ENCODE data around the gene TRAF3. TPM values are rescaled to one million over a fixed set of nuclear protein-coding genes. Genes with fewer than 3 reads are reported as not detected.
"Not testable (repeated sequence)": the region's sequence is repeated elsewhere in the genome, so short reads cannot be mapped to it uniquely, and the experiment has no call there.

The TRAF3 gene
- polyA plus RNA-seq, 1 donor from 2014 or later = 35.3 TPM

DNA sequence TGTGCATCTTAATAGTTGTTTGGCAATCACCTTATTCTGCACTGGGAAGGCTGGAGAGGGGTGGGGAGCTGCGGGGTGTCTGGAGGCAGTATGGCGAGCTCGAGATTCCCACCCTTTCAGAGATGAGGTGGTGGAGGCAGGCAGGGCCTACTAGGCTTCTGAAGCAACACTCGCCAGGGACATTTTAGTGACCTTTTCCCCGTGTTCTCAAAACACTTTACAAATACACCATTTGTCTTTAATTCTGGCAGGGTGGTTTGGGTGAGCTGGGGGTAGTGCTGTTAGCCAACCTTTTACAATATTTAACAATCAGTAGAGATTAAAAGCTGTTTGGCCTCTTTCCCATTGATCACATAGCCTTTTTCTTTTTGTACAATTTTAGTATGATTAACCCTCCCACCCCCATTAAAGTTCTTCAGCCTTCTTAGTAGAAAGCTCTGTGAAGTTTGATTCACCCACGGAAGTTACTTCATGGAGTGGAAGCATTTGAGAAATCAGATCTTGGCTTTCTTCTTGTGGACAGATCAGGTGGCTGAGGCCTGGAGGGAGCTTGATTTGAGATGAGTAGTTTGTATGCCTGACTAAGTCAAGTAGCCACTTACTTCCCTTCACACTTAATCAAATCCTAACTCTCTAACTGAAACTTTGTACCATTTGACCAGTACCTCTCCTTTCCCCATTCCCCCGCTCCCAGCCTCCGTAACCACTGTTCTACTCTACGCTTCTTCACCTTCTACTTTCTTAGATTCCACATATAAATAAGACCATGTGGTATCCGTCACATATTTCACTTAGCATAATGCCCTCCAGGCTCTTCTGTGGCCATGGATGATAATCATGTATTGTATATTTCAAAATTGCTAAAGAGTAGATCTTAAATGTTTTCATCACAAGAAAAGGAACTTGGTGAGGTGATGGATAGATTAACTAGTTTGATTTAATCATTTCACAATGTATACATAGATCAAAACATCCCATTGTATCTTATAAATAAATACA is 41.0 kb downstream of the TRAF3 start:
- Mint-ChIP-seq H3K27ac (peak overlapping the region; percentile 31 to 48 (median 44)), H3K36me3 (peaks cover 9% of the 10 kb centered on the region)

DNA sequence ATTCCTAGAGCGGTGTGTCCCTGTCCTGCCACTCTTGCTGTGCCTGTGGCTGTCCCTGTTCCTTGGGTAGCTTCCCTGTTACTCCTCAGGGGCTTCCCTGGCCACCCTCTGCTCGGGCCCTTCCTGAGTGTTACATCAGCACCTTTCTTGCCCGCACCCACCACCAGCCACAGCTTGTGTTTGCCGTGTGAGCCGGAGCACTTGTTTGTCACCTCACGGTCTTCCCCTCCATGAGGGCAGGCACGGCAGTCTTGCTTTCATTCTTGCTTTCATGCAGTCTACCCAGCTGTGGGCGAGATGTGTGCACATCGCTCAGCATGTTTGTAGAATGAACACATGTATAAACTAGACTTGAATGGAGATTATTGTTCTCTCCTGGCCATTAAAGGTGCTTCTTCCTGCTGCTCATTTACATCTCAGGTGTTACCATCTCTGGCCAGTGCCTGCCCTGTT is 42.0 kb downstream of the TRAF3 start:
- Mint-ChIP-seq H3K4me1 (peaks cover 57 to 71% (median 71%) of the 10 kb centered on the region in 3 donors), H3K4me3 (peak overlapping the region; percentile 73 to 95 (median 82)), H3K27ac (peak overlapping the region; percentile 90 to 96 (median 91)), H3K27me3 (no peaks in the 10 kb centered on the region), H3K9me3 (no peaks in the 10 kb centered on the region), H3K36me3 (peaks cover 9% of the 10 kb centered on the region)

More for the DNA sequence above, 41.0 kb downstream of the TRAF3 start:
- Mint-ChIP-seq H3K4me1 (peaks cover 56 to 71% (median 70%) of the 10 kb centered on the region in 3 donors), H3K4me3 (peak overlapping the region in 3 of 4 donors; percentile 0 to 48 (median 17)), H3K27me3 (no peaks in the 10 kb centered on the region), H3K9me3 (no peaks in the 10 kb centered on the region)

DNA sequence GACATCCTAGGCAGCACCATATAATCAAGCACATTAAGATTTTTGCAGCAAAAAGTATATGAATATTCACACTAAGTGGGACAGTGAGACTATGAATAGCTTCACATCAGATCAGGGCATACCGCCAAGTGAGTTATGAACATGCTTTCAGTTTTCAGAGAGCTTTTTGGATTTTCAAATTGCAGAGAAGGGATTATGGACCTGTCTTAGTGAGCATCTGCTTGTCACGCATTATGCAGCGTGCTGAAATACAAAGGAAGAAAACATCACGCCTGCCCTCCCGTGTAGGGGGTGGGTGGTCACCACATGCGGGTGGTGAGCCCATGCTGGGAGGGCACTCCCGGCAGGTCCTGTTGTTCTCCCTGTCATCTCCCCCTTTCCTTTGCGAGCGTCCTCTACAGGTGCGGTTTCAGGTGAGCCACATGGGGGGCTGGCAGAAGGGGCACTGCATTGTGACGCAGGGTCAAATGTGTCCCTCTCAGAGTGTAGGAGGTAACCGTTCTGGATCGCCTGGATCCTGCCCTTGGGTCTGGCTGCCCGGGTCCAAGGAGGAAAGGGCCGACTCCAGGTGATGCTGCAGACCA is 42.6 kb downstream of the TRAF3 start:
- no peaks in the 10 kb centered on the region for H3K27me3 Mint-ChIP-seq

GRCh38 chr14:102821252-102821651 is 44.0 kb downstream of the TRAF3 start:
- Mint-ChIP-seq H3K27ac (peak overlapping the region in 2 of 3 donors; percentile 60 to 71), H3K27me3 (no peaks in the 10 kb centered on the region), H3K4me3 (peak overlapping the region in 3 of 4 donors; percentile 55 to 85 (median 61)), H3K4me1 (peaks cover 76 to 79% (median 77%) of the 10 kb centered on the region in 3 donors), H3K9me3 (no peaks in the 10 kb centered on the region), H3K36me3 (peaks cover 6% of the 10 kb centered on the region)

More for the DNA sequence above, 42.6 kb downstream of the TRAF3 start:
- Mint-ChIP-seq H3K4me3 (peak overlapping the region; percentile 73 to 95 (median 82)), H3K36me3 (peaks cover 8% of the 10 kb centered on the region), H3K4me1 (peaks cover 63 to 75% (median 74%) of the 10 kb centered on the region in 3 donors), H3K9me3 (no peaks in the 10 kb centered on the region), H3K27ac (peak overlapping the region; percentile 90 to 96 (median 91))

DNA sequence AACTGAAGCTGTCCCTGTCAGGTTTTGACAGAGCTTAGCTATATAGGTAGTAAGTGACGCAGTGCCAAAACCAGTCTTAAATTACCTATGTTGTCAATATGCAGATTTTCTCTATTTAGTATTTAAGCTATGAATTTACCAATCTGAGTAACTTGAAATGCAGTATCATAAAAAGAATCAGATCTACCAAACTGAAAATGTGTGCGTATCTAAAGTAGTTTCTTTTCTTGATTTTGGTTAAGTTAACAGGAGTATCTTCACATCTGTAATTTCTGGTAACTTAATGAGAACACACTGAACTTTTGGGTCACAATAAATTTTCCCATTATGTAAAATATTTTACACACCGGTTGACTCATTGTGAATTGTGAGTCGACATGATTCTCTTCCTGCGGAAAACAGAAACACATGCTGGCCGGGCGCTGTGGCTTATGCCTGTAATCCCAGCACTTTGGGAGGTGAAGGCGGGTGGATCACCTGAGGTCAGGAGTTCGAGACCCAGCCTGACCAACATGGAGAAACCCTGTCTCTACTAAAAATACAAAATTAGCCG is 45.1 kb downstream of the TRAF3 start:
- Mint-ChIP-seq H3K9me3 (no peaks in the 10 kb centered on the region), H3K36me3 (no peaks in the 10 kb centered on the region), H3K4me3 (peak overlapping the region in 2 of 4 donors; percentile 53 to 66), H3K27me3 (no peaks in the 10 kb centered on the region), H3K4me1 (peaks cover 71 to 75% (median 72%) of the 10 kb centered on the region in 3 donors), H3K27ac (peak overlapping the region in 2 of 3 donors; percentile 0 to 30)

GRCh38 chr14:102822887-102823286 is 45.6 kb downstream of the TRAF3 start:
- Mint-ChIP-seq H3K27ac (peak overlapping the region in 2 of 3 donors; percentile 0 to 30), H3K4me1 (peaks cover 69 to 75% (median 72%) of the 10 kb centered on the region in 3 donors)

DNA sequence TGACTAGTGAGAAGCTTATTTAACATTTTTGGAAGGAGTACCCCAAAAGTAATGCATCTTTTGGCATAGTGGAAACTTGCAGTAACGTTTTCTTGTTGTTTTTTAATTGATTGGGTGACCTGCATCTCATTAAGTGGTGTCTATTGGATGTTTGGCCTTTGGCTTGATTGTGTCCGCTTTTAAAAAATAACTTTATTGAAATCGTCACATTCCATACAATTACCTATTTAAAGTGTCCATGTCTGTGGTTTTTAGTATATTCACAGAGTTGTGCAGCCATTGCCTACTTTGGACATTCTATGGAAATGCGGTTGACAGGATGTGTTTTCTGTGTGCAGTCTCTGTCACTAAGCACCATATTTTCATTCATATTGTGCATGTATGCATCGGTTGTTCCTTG is 46.3 kb downstream of the TRAF3 start:
- Mint-ChIP-seq H3K27ac (peak overlapping the region in 1 of 3 donors; percentile 62), H3K36me3 (no peaks in the 10 kb centered on the region), H3K4me3 (no peak overlapping the region), H3K27me3 (no peaks in the 10 kb centered on the region), H3K9me3 (no peaks in the 10 kb centered on the region), H3K4me1 (peaks cover 67 to 75% (median 70%) of the 10 kb centered on the region in 3 donors)

More at GRCh38 chr14:102822887-102823286, 45.6 kb downstream of the TRAF3 start:
- H3K4me3 Mint-ChIP-seq = peak overlapping the region in 1 of 4 donors; percentile 66
- not testable (repeated sequence) for H3K9me3 Mint-ChIP-seq, H3K27me3 Mint-ChIP-seq, H3K36me3 Mint-ChIP-seq

DNA sequence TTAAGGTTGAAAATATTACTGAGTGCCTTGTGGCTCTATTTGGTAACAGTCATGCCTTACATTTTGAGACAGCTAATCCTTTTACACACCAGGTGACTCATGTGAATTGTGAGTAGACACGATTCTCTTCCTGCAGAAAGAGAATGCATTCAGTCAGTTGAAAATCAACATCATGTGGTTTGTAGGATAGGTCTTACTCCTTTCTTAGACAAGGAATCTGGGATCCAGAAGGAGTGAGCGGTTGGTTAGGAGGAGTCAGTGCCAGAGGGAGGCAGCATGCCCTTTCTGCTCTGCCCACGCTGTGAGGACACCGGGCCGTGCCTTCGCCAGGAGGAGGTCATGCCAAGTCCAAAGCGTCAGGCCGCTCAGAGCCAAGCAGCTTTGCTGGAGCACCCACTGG is 47.6 kb downstream of the TRAF3 start:
- H3K27me3 Mint-ChIP-seq = no peaks in the 10 kb centered on the region
- no peaks in the 10 kb centered on the region for H3K9me3 Mint-ChIP-seq
- H3K27ac Mint-ChIP-seq = peak overlapping the region in 1 of 3 donors; percentile 62
- H3K4me3 Mint-ChIP-seq = peak overlapping the region in 3 of 4 donors; percentile 9 to 38 (median 26)
- no peaks in the 10 kb centered on the region for H3K36me3 Mint-ChIP-seq
- H3K4me1 Mint-ChIP-seq = peaks cover 63 to 76% (median 70%) of the 10 kb centered on the region in 3 donors

DNA sequence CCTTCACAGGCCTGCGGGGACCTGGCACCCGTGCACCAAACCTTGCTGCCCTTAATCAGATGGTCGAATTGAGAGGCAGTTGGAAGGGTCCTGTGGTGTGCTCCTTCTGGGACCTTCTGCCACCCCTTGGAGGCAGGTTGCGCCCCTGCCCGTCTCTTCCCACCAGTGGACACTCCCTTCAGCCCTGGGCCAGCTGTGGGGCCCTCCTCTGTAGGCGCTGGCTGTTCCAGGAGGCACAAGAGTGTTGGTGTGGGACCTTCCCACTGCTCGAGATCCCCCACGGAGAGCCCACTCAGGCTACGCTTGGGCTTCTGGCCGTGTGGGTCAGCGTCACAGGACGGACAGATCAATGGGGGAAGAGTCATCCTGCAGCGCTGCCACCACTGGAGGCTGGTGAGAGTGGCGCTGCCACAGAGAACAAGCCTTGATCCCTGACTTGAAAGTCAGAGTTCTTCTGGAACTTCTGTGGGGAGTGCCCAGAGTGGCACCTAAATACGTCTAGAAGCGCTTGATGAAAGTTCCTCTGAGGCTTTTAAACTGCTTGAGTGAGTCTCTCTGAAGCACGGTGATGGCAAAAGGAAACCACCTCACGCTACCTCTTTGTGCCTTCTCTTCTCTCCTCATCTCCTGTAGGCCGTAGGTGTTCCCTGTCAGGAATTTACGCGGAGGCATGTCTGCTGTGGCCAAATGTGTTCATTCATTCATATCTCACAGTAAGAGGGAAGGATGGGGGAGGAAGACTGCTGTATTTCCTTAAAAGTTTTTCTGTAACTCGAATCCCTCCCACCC is 48.3 kb downstream of the TRAF3 start:
- Mint-ChIP-seq H3K27me3 (no peaks in the 10 kb centered on the region), H3K4me1 (peaks cover 64 to 75% (median 69%) of the 10 kb centered on the region in 3 donors), H3K9me3 (no peaks in the 10 kb centered on the region), H3K4me3 (peak overlapping the region in 3 of 4 donors; percentile 30 to 86 (median 66)), H3K36me3 (no peaks in the 10 kb centered on the region), H3K27ac (peak overlapping the region in 2 of 3 donors; percentile 37 to 81)

GRCh38 chr14:102826161-102826560 is 48.9 kb downstream of the TRAF3 start:
- Mint-ChIP-seq H3K4me1 (peaks cover 64 to 74% (median 64%) of the 10 kb centered on the region in 3 donors), H3K4me3 (peak overlapping the region in 2 of 4 donors; percentile 52 to 86), H3K9me3 (no peaks in the 10 kb centered on the region), H3K27ac (peak overlapping the region in 1 of 3 donors; percentile 37), H3K27me3 (no peaks in the 10 kb centered on the region), H3K36me3 (no peaks in the 10 kb centered on the region)

DNA sequence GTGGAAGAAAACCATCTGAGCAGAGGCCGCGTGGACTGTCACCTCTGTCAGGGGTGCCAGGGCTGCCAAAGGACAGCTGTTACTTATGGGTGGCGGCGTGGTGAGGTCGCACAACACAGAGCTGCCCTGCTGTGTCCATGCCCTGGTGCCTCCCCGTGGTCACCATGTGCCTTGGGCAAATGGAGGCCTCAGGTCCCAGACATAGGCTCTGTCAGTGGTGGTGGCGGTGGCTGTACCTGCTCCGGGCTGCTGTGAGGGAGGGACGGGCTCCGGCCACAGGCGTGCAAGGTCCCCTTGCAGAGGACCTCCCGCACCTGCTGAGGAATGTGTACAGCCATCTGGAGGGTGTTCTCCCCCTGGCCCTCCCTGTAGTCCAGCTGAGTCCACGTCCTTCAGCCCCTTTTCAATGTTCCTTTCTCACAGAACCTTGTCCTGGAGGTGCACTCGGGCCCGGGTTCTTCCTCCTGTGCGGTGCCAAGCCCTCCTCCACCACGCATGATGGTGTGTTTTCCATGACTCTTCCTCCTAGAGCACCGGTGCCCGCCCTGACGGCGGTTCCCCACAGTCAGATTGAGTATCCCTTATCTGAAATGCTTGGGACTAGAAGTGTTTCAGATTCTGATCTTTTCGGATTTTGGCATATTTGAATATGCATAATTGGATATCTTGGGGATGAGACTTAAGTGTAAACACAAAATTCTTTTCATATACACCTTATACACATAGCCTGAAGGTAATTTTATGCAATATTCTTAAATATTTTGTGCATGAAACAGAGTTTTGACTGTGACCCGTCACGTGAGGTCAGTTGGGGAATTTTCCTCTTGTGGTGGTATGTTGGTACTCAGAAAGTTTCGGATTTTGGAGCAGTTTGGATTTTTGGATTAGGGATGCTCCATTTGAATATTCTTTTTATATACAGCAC is 49.8 kb downstream of the TRAF3 start:
- Mint-ChIP-seq H3K27ac (peak overlapping the region in 2 of 3 donors; percentile 40 to 68), H3K4me1 (peaks cover 64 to 72% (median 66%) of the 10 kb centered on the region in 3 donors), H3K27me3 (no peaks in the 10 kb centered on the region), H3K9me3 (no peaks in the 10 kb centered on the region), H3K36me3 (no peaks in the 10 kb centered on the region), H3K4me3 (peak overlapping the region in 2 of 4 donors; percentile 52 to 69)

GRCh38 chr14:102827716-102828115 is 50.5 kb downstream of the TRAF3 start:
- Mint-ChIP-seq H3K4me1 (peaks cover 58 to 67% (median 60%) of the 10 kb centered on the region in 3 donors), H3K4me3 (peak overlapping the region in 2 of 4 donors; percentile 69 to 84), H3K27ac (peak overlapping the region in 1 of 3 donors; percentile 68)

DNA sequence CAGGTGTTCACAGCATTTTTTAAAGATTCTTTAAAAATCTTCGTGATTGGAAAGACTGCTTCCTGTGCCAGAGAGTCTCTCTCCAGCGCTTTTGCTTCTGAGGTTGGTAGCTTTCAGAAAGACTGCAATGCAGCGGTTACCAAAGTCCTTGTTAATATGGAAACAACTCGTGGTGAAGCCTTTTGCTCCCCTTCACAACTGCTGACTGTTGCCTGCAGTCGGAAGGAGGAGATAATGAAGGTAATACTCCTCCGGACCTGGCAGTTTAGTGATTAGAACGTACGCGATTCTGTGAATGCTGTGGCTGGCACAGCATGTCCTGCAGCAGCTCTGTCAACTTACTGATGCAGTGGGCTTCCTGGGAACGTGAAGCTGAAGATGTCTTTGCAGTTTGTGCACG is 50.9 kb downstream of the TRAF3 start:
- Mint-ChIP-seq H3K4me1 (peaks cover 58 to 66% (median 61%) of the 10 kb centered on the region in 3 donors), H3K36me3 (peaks cover 2% of the 10 kb centered on the region), H3K9me3 (no peaks in the 10 kb centered on the region), H3K4me3 (peak overlapping the region in 1 of 4 donors; percentile 43), H3K27ac (peak overlapping the region; percentile 31 to 86 (median 83)), H3K27me3 (no peaks in the 10 kb centered on the region)

More at GRCh38 chr14:102827716-102828115, 50.5 kb downstream of the TRAF3 start:
- H3K36me3 Mint-ChIP-seq = no peaks in the 10 kb centered on the region
- H3K27me3 Mint-ChIP-seq = no peaks in the 10 kb centered on the region
- no peaks in the 10 kb centered on the region for H3K9me3 Mint-ChIP-seq

Data from IgD-negative memory B cell (primary cell).